ENCODE results near the gene NKX2-3. TPM values are rescaled to one million over a fixed set of nuclear protein-coding genes. Genes with fewer than 3 reads are reported as not detected.

The NKX2-3 gene
- total RNA-seq, 1 donor from 2014 or later: not detected

- Mint-ChIP-seq H3K27ac (peak overlapping the region; percentile 83), H3K4me1 (ENCODE audit: low read depth) (peaks cover 44% of the 10 kb centered on the region), H3K4me3 (ENCODE audit: low read depth) (peak overlapping the region; percentile 46), H3K36me3 (ENCODE audit: insufficient read depth) (no peaks in the 10 kb centered on the region), H3K27me3 (peaks cover 67% of the 10 kb centered on the region), H3K9me3 (ENCODE audit: low read depth) (no peaks in the 10 kb centered on the region)
- DNase-seq (ENCODE audit: low spot score, unreplicated experiment): peak; percentile 26
- no peak for TF ChIP-seq CTCF (IDR thresholded peaks at IDR 0.05; ENCODE audit: unreplicated experiment)
Observed at GRCh38 chr10:99520040-99520846, 12.5 kb upstream of the NKX2-3 start.

GRCh38 chr10:99520847-99521764 is 11.6 kb upstream of the NKX2-3 start:
- no peaks in the 10 kb centered on the region for H3K9me3 Mint-ChIP-seq (ENCODE audit: low read depth)
- DNase-seq (ENCODE audit: low spot score, unreplicated experiment): peak; percentile 19
- H3K4me3 Mint-ChIP-seq (ENCODE audit: low read depth): no peak overlapping the region
- no peaks in the 10 kb centered on the region for H3K36me3 Mint-ChIP-seq (ENCODE audit: insufficient read depth)
- peaks cover 70% of the 10 kb centered on the region for H3K27me3 Mint-ChIP-seq
- no peak for TF ChIP-seq CTCF (IDR thresholded peaks at IDR 0.05; ENCODE audit: unreplicated experiment)
- peaks cover 44% of the 10 kb centered on the region for H3K4me1 Mint-ChIP-seq (ENCODE audit: low read depth)
- H3K27ac Mint-ChIP-seq: no peak overlapping the region

- DNase-seq (ENCODE audit: low spot score, unreplicated experiment): peak; percentile 9
- no peaks in the 10 kb centered on the region for H3K36me3 Mint-ChIP-seq (ENCODE audit: insufficient read depth)
- peaks cover 75% of the 10 kb centered on the region for H3K27me3 Mint-ChIP-seq
- H3K9me3 Mint-ChIP-seq (ENCODE audit: low read depth): no peaks in the 10 kb centered on the region
- TF ChIP-seq CTCF (IDR thresholded peaks at IDR 0.05; ENCODE audit: unreplicated experiment): no peak
- H3K4me1 Mint-ChIP-seq (ENCODE audit: low read depth): peaks cover 44% of the 10 kb centered on the region
- H3K27ac Mint-ChIP-seq: no peak overlapping the region
- H3K4me3 Mint-ChIP-seq (ENCODE audit: low read depth): peak overlapping the region; percentile 41
Observed at GRCh38 chr10:99521765-99522469, 10.8 kb upstream of the NKX2-3 start.

GRCh38 chr10:99522470-99523250 is 10.1 kb upstream of the NKX2-3 start:
- no peaks in the 10 kb centered on the region for H3K36me3 Mint-ChIP-seq (ENCODE audit: insufficient read depth)
- no peaks in the 10 kb centered on the region for H3K9me3 Mint-ChIP-seq (ENCODE audit: low read depth)
- no peak overlapping the region for H3K27ac Mint-ChIP-seq
- peaks cover 73% of the 10 kb centered on the region for H3K27me3 Mint-ChIP-seq
- H3K4me1 Mint-ChIP-seq (ENCODE audit: low read depth): peaks cover 43% of the 10 kb centered on the region
- peak; percentile 28 for DNase-seq (ENCODE audit: low spot score, unreplicated experiment)
- H3K4me3 Mint-ChIP-seq (ENCODE audit: low read depth): peak overlapping the region; percentile 41
- TF ChIP-seq CTCF (IDR thresholded peaks at IDR 0.05; ENCODE audit: unreplicated experiment): peak; percentile 41
